GM12891 (cell line): Measurements from ENCODE around the gene WFDC5.
"Not testable (repeated sequence)": the region's sequence is repeated elsewhere in the genome, so short reads cannot be mapped to it uniquely, and the experiment has no call there.

Source experiments
- DNase-seq: peaks from one replicate; pipeline ENCODE4 v3.0.0; 2011; ENCODE audit warnings: low spot score; ENCODE audit not compliant: insufficient read length
- FAIRE-seq: peaks from 2 replicates; lab custom pipeline; 2011; peaks lifted over from hg19 to GRCh38; lab: Jason Lieb, UNC
- PAX5 ChIP-seq: IDR thresholded peaks from 2 replicates; pipeline ENCODE4 v1.6.1; 2011; ENCODE audit warnings: low read length, moderate library complexity, mild to moderate bottlenecking; ENCODE audit not compliant: insufficient read depth, severe bottlenecking
- POLR2A ChIP-seq: IDR thresholded peaks from 2 replicates; pipeline ENCODE4 v1.6.1; 2011; ENCODE audit warnings: low read depth, low read length, control low read depth
- POLR2AphosphoS5 ChIP-seq: IDR thresholded peaks from 2 replicates; pipeline ENCODE4 v1.6.1; 2011; ENCODE audit warnings: low read depth, low read length, control low read depth
- POU2F2 ChIP-seq: IDR thresholded peaks from 2 replicates; pipeline ENCODE4 v1.6.1; 2011; ENCODE audit warnings: low read depth, mild to moderate bottlenecking, control low read depth, low read length, moderate library complexity
- SPI1 ChIP-seq: IDR thresholded peaks from 2 replicates; pipeline ENCODE4 v1.6.1; 2011; ENCODE audit warnings: low read depth, low read length, control low read depth
- TAF1 ChIP-seq: IDR thresholded peaks from 2 replicates; pipeline ENCODE4 v1.6.1; 2011; ENCODE audit warnings: low read depth, low read length, control low read depth

The WFDC5 gene

DNA sequence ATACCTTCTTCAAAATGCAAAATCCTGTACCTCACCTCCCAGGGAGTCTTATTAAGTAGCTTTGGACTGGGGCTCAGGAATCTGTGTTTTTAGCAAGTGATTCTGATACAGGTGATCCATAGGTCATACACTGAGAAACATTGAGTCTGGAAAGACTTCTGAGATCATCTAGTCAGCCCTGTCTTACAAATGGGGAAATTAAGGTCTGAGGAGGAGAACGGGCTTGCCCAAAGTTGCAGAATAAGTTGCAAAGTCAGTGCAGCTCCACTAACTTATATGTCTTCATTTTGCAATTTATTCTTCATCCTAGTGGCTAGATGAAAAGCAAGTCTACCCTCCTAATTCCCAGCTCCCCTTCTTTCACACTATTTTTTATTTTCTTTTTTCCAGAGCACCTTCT is 42.9 kb downstream of the WFDC5 start:
- no peak for DNase-seq
- TF ChIP-seq PAX5 (no peak), POLR2AphosphoS5 (no peak), POLR2A (no peak), POU2F2 (no peak), SPI1 (no peak), TAF1 (no peak)
- no peak for FAIRE-seq

DNA sequence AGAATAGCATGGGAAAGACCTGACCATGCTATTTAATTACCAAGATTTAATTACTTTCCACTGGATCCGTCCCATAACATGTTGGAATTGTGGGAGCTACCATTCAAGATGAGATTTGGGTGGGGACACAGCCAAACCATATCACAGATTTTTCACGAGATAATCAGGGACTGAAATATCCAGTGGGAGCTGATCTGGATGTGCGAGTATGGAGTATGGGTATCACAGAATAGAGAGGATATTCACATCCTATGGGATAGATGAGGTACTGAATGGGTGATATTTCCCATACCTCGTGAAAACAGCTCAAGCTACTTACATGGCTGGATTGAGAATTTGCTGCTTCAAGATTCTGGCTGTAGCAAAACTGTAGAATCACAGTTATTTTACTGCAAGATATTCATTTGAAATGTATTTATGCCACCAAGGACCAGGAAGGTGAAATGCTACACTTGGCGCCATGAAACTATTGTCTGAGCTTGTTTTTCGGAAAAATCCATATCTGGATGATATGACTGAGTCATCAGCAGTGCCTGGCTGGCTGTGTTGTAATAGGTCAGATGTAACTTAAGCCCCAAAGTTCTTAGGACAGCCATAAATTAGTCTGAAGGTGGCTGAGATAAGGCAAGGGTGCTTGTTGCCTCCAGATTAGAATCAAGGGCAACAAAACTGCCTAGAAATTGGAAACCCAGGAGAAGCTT is 43.9 kb downstream of the WFDC5 start:
- no peak for FAIRE-seq
- DNase-seq = no peak
- no peak for TF ChIP-seq TAF1
- TF ChIP-seq POLR2A = no peak

DNA sequence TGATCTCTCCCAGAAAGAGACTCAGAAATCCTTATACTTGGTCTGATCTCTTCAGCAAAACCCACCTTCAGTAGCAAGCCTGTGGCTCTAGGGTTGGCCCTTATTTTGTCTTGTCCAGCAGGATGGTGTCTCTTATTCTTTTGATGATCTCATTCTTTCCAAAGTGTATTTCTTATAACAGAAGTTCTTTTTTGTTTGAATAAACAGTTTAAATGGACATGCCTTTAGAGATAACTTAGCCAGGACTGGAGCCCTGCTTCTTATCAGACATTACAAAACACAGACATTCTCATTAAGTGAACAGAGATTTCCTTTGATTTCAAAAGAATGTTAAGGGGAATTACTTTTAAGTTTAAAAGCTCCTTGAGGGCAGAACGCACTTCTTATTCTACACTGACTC is 45.7 kb downstream of the WFDC5 start:
- DNase-seq (no peak), FAIRE-seq (no peak)
- TF ChIP-seq POLR2AphosphoS5 (no peak), POLR2A (no peak), PAX5 (no peak), SPI1 (no peak)

DNA sequence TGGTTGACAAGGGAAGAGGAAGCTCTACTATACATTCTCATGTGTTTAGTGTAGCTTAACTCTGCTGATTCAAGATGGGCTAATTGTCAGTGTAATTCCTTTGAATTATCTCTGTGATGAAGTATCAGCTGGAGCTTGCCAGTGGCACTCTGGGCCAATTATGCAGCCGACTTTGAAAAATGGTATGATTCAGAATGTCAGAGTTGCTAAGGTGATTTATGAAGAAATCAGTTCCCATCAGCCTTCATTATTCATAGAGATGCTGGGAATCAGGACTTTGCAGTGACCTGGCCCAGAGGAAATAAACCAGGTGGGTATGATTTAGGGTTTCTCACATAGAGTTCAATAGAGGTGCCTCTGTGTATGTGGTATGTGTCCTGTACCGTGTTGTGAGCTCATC is 47.4 kb downstream of the WFDC5 start:
- no peak for TF ChIP-seq POLR2A
- TF ChIP-seq SPI1 = no peak
- FAIRE-seq = no peak

DNA sequence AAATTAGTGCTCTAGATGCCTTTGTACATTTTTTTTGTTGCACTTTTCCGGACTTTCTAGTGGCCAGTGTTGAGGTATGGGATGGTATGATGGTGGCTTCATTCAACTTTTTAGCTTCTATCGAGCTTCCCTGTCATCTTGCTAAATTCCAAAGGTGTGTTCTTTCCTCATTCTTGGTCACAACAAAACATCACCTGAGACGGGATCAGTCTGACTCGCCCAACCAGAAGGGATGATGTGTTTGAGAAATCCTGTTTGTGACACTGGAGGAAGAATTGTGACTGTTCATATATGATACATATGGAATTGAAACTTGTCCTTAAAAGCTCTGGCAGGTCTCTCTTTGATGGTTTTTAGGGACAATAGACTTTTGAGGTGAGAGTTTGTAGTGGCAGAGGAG is 47.9 kb downstream of the WFDC5 start:
- no peak for DNase-seq
- no peak for TF ChIP-seq POU2F2
- TF ChIP-seq POLR2A = no peak
- TF ChIP-seq TAF1 = no peak
- TF ChIP-seq SPI1 = no peak
- TF ChIP-seq POLR2AphosphoS5 = no peak
- no peak for TF ChIP-seq PAX5
- FAIRE-seq = no peak

More for the DNA sequence above, 47.4 kb downstream of the WFDC5 start:
- DNase-seq = no peak

DNA sequence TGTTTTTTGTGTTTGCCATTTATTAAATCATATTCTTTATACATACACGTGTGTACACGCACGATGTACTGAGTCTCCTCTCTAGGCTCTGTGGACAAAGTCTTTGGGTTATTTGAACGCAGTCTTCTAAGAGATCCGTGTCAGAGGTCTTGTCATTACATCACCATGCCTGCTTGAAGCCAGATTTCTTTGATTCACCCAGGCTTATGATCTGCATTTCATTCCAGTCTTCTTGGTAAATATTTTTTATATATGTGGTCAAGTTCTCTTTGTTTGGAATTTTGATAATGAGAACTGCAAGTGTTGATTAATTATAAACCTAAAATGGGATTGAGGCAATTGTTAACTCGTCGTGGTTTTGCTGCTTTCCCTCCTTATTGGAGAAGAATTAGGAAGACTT is 48.6 kb downstream of the WFDC5 start:
- TF ChIP-seq PAX5 (no peak), POLR2AphosphoS5 (no peak), SPI1 (no peak), POU2F2 (no peak), POLR2A (no peak), TAF1 (no peak)

DNA sequence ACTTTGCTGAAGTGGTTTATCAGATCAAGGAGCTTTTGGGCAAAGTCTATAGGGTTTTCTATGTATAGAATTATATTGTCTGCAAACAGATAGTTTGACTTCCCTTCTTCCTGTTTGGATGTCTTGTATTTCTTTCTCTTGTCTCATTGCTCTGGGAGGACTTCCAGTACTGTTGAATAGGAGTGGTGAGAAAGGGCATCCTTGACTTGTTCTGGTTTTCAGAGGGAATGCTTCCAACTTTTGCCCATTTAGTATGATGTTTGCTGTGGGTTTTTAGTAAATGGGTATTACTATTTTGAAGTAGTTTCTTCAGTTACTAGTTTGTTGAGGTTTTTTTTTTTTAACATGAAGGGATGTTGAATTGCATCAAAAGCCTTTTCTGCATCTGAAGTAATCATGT is 50.2 kb downstream of the WFDC5 start:
- no peak for TF ChIP-seq SPI1
- no peak for TF ChIP-seq POLR2A
- TF ChIP-seq PAX5 = no peak
- no peak for TF ChIP-seq POLR2AphosphoS5
- no peak for TF ChIP-seq TAF1
- TF ChIP-seq POU2F2 = no peak
- FAIRE-seq = no peak
- no peak for DNase-seq

More for the DNA sequence above, 48.6 kb downstream of the WFDC5 start:
- no peak for DNase-seq
- no peak for FAIRE-seq

DNA sequence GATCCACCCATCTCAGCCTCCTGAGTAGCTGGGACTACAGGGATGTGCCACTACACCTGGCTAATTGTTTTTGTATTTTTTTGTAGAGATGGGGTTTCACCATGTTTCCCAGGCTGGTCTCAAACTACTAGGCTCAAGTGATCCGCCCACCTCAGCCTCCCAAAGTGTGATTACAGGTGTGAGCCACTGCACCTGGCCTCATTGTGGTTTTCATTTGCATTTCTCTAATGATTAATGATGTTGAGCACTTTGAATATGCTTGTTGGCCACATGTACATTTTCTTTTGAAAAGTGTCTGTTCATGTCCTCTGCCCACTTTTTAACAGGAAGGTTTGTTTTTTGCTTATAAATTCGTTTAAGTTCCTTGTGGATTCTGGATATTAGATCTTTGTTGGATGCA is 51.9 kb downstream of the WFDC5 start:
- not testable (repeated sequence) for FAIRE-seq, DNase-seq

DNA sequence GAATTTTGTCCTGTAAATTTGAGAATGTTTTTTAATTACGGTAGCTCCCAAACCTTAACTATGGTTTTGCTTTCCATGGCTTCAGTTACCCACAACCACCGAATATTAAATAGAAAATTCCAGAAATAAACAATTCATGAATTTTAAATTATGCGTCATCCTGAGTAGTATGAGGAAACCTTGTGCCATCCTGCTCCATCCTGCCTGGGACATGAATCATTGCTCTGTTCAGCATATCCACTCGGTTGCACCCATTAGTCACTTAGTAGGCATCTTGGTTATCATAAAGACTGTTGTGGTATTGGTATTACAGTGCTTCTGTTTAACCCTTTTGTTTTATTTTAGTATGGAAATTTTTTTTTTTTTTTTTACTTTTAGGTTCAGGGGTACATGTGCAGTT is 53.7 kb downstream of the WFDC5 start:
- FAIRE-seq = no peak
- no peak for TF ChIP-seq POU2F2
- TF ChIP-seq SPI1 = no peak
- no peak for TF ChIP-seq POLR2AphosphoS5
- no peak for TF ChIP-seq TAF1
- no peak for TF ChIP-seq POLR2A
- TF ChIP-seq PAX5 = no peak
- DNase-seq = no peak

DNA sequence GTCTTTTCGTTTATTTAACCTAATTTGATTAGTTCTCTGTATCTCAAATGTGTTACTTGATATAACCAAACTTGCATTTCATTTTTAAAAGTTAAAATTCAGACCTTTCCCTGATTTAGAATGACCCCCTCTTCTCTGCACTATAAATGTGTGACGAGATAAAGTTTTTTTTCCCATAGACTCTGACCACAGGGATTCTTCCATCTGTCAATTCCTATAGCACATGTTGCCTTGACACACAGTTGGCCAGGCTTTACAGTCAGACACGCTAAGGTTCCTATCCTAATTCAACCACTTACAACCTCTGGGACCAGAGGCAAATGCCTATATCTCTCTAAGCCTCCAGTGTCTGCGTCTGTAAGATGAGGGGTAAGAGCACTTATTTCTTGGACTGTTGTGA is 54.7 kb downstream of the WFDC5 start:
- no peak for FAIRE-seq
- DNase-seq = no peak
- TF ChIP-seq PAX5 (no peak), POLR2A (no peak), SPI1 (no peak)
